Left renal cortex interstitium (tissue), 4 donors: Measurements from ENCODE around the gene FUBP1. TPM values are rescaled to one million over a fixed set of nuclear protein-coding genes. Genes with fewer than 3 reads are reported as not detected.

Experiments
- polyA plus RNA-seq, 4 donors: library from polyadenylated mRNA; unstranded; fragments of 120-200 nt; gene quantifications; one replicate each; pipeline ENCODE4 v1.2.1, GENCODE V29; 2013; ENCODE audit not compliant: insufficient read length in 4 of 4

FUBP1 gene
- polyA plus RNA-seq, 4 donors: 255 to 412 (median 336) TPM

Other genes starting within 250 kb of the FUBP1 start
- gene USP33, start 219.2 kb downstream of the FUBP1 start, polyA plus RNA-seq: 100 to 1,000 TPM in 1 of 4 donors, 10 to 100 TPM in 3; 69.8 to 107 (median 89.9) TPM
- 10 to 100 TPM; 17.4 to 24.9 (median 18.9) TPM for gene MIGA1, start 199.4 kb downstream of the FUBP1 start, polyA plus RNA-seq
- gene NEXN, start 90.4 kb downstream of the FUBP1 start, polyA plus RNA-seq: 10 to 100 TPM; 11.0 to 16.1 (median 13.7) TPM
- gene DNAJB4, start 25.9 kb upstream of the FUBP1 start, polyA plus RNA-seq: 10 to 100 TPM; 29.9 to 39.2 (median 37.9) TPM
- 10 to 100 TPM; 12.8 to 18.9 (median 17.8) TPM for gene GIPC2, start 66.9 kb upstream of the FUBP1 start, polyA plus RNA-seq